SKM-1 treated with dmso at 0.1 percent for 144 hours (cell line): ENCODE data around the gene PDCL2.

ENCODE experiments used
- DNase-seq: peaks from one replicate; lab custom pipeline; 2025; ENCODE audit not compliant: unreplicated experiment; lab: John Stamatoyannopoulos, UW

The PDCL2 gene

GRCh38 chr4:55540271-55540670 lies 51.8 kb downstream of the PDCL2 start:
- no peak for DNase-seq

DNA sequence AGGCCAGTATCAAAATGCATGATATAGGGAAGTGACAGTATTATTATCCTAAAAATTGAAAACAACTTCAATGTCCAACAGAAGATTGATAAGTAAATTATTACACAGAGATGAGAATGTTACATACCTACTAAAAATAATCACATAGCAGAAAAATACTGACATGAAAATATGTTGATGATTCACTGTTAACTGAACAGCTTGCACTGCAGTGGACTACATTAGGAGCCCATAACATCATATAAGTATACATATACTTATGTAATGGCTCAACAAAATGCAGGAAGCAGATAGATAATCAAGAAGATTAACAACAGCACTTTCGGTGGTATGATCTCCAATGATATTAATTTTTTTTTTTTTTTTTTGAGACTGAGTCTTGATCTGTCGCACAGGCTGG lies 52.4 kb downstream of the PDCL2 start:
- no peak for DNase-seq

DNA sequence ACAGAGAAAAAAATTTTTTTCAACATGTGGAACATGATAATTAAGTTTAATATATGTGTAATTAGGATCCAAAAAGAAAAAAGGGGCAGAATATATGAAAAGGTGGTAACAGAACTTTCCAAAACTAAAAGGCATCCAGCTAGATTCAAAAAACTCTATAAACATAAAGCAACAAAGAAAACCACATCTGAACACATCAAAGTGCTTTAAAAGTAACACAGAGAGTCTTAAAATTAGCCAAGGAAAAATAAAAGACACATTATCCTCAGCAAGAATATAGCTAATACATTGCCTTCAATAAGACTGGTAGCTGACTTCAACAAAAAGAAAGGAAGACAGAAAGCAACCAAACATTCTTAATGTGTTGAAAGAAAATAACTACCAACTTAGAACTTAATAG lies 53.5 kb downstream of the PDCL2 start:
- DNase-seq: no peak

GRCh38 chr4:55534306-55534705 lies 57.7 kb downstream of the PDCL2 start:
- no peak for DNase-seq

GRCh38 chr4:55530691-55531090 lies 61.4 kb downstream of the PDCL2 start:
- no peak for DNase-seq

GRCh38 chr4:55530167-55530566 lies 61.9 kb downstream of the PDCL2 start:
- no peak for DNase-seq

DNA sequence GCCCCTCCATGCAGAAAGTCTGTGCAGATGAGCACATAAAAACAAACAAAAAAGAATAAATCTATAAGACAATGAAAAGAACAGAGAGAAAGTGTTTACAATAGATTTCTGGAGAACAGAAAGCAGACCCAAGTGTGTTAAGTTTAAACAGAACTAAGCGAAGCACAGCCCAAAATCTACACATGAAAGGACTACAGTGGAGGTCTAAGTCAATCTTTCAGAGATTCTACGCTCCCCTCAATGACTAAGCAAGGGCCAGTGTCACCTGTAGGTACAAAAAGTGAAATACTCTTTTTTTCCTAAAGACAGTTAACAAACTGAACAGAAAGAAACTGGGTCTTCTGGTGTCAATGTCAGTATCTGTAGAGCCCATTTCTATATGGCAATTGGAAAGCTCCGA lies 63.6 kb downstream of the PDCL2 start:
- DNase-seq: no peak

DNA sequence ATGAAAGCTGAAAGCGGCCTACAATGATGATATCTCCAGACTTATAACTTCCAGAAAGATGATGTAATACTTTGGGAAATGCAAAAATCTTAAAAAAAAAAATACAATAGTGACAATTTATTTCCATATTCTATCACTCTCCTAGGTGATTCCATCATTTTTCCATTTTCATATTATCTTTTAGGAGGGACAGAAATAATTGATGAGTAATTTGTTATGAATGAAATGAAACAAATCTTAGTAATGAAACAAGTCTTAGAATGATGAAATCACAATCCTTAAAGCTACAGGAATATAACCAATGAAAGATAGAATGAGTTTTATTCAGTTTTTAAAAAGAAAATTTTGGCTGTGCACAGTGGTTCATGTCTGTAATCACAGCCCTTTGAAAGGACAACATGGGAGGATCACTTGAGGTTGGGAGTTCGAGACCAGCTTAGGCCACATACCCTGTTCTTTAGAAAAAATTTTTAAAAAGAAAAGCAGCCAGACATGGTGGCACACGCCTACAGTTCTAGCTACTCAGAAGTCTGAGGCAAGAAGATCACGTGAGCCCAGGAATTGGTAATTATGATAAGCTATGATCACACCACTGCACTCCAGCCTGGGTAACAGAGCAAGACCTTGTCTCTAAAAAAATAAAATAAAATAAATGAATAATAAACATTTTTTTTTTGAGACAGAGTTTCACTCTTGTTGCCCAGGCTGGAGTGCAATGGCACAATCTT lies 67.0 kb downstream of the PDCL2 start:
- DNase-seq: no peak

DNA sequence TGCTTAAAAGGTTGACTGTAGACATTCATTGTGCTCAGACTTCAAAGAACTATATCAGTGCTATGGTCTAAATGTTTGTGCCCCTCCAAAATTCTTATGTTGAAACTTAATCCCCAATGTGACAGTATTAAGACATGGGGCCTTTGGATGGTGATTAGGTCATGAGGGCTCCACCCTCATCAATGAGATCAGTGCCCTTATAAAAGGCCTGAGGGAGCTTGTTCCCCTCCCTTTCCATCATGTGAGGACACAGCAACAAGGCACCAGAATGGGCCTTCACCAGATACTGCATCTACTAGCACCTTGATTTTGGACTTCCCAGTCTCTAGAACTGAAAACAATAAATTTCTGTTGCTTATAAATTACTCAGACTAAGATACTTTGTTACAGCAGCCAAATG lies 73.6 kb downstream of the PDCL2 start:
- DNase-seq: no peak

GRCh38 chr4:55517526-55518229 lies 74.4 kb downstream of the PDCL2 start:
- no peak for DNase-seq

- no peak for DNase-seq
Measured at GRCh38 chr4:55512922-55513571, 79.0 kb downstream of the PDCL2 start.

DNA sequence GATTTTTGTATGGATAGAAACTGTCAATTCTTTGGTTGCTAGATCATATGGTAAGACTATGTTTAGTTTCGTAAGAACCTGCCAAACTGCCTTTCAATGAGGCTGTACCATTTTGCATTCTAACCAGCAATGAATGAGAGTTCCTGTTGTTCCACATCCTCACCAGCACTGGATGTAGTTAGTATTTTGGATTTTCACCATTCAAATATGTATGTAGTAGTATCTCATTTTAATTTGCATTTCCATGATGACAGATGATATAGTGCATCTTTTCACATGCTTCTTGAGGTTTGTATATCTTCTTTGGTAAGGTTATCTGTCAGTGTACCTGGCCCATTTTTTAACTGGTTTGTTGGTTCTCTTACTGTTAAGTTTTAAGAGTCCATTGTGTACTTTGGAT lies 80.0 kb downstream of the PDCL2 start:
- no peak for DNase-seq

DNA sequence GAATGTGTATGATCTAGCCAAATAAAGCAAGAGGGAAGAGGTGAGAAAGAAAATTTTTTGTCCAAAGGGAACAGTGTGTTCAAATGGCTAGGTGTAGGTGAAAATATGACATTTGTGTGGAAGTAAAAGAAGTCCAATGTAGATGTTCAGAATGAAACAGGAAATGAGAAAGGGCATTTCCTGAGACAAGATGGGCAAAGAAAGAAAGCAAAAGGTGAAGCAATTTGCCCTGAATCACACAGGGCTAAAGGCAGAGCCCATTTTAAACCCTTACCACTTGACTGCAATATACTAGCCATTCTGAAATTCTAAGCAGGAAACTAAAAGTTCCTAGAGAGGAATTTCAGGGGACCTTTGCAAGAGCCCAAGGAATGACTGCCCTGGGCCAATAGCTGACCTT lies 81.4 kb downstream of the PDCL2 start:
- DNase-seq: no peak

DNA sequence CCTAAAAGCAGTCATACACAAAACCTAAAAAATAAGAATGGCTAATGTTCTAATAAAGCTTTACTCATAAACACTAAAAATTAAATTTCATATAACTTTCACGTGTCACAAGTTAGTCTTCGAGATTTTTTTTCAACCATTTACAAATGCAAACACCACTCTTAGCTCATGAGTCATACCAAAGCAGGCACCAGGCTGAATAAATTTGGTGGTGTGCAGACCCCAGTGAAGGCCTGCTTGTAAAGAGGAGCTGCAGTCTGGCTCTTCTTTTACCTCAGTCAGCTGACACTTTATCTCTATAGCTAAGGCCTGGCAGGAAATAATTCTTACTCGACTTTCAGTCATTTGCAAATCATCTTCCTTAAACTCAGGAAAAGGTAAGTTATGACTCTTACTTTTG lies 82.8 kb downstream of the PDCL2 start:
- no peak for DNase-seq

- no peak for DNase-seq
Measured at GRCh38 chr4:55507612-55508011, 84.4 kb downstream of the PDCL2 start.
